NCI-H128 (cell line): ENCODE results near the gene SLC12A8.
A peak's percentile ranks its signal among the peaks of the same experiment; 100 is the strongest.

Source experiments
- DNase-seq: peaks from one replicate; lab custom pipeline; 2025; ENCODE audit not compliant: unreplicated experiment; lab: John Stamatoyannopoulos, UW

The SLC12A8 gene

GRCh38 chr3:125058529-125058928, 154.0 kb downstream of the SLC12A8 start:
- no peak for DNase-seq

DNA sequence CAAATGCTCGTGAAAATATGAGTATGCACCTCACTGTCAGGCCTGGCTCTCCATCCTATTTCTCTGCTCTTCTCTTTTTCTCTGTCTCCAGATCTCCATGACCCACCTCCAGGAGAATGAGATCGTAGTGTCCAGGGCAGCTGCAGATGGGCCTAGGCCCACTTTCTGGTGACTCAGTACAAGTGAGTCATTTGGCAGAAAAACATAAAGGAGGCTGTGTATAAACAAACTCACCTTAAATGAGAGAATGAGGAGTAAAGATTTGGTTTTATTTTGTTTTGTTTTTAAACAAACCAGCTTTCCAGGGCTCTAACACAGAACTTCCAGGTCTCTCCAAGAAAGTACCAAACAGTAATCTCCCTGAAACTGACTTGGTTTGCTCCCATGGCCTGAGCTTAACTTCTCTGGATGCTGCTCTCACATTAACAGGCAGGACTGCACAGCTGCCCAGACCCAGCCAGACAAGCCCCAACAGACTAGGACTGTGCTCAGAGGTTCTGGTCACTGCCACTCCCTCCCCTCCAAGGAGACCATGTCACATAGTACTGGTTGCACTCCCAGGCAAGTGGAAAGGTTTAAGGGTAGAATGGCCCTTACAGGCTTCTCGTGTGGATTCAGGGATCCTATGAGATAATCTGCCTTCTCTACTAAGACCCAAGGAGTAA, 155.2 kb downstream of the SLC12A8 start:
- no peak for DNase-seq

DNA sequence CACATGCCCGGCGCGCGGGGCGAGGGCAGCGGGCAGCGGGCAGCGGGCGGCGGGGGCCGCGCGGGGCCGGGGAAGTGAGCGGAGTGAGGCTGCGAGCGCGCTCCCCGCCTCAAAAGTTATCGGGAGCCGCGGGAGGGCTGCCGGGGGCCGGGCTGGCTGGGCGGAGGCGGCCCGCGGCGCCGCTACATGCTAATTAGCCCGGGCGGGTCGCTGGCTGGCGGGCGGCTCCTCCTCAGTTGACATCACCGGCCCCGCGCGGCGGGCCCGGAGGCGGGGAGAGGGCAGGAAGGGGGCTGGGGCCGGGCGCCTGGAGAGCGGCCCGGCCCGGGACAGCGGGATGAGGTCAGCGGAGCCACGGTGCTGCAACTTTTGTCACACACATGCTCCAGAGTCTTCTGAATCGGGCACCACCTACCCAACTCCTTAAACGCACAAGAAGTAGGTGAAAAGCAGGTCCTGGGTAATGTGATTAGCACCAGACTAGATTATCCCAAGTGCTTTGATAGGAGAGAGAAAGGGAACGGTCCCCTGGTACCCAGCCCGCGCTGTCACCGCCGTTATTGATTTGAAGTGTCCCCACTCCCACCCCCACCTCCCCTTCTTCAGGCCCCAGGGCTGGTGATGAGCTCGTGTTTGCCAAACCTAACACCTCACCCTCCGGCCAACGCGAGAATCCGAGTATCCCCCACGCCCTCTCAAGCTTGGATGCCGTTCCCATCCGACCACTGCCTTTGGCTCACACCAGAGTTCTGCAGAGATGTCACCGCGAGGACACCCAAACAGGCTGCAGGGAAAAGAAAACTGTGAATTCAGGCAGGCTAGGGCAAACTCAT, 156.4 kb downstream of the SLC12A8 start, which contains the start of gene HEG1:
Gene HEG1, minus strand, starts transcription at position 85 of the 833 bp plus-strand sequence. CDS start 107 bp downstream, outside the sequence.
- peak; percentile 26 for DNase-seq

GRCh38 chr3:125055331-125055912, 157.1 kb downstream of the SLC12A8 start:
- DNase-seq, result no peak

- DNase-seq, result no peak
These were observed 157.9 kb downstream of the SLC12A8 start for GRCh38 chr3:125054449-125055329.

DNA sequence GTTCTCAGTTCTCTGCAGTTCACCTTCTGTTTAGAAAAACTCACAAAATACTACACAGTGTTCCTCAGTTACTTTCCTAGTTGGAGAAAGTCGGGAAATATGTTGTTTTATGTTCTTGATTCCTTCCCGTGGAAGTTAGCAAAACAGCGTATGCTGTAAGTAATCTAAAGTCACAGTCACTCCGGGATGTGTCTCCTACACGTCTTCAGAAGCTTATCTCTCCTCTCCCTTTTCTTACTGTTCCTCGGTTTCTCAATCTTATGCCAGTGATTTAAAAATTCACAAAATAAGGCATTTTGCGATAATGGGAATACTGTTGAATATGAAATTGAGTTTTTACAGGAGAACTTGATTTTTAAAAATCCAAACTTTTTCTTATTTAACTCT, 158.5 kb downstream of the SLC12A8 start:
- DNase-seq, result no peak

DNA sequence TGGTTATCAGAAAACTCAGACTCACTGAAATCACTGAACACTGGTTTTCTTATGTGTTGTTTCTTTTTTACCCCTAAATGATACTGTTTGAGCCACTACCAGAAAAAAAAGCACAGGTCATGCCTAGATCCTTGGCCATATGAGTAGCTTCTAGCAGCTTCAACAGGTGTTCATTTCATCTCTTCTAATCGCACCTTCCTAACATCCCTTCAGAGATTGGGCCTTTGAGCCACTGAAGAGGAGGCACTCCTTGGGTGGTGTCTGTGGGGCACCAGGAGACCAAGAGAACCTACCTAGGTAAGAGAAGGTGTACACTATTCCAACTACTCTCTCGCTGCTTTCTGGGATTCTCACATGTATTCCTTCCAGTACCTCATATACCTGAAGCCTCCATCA, 159.2 kb downstream of the SLC12A8 start:
- no peak for DNase-seq

DNA sequence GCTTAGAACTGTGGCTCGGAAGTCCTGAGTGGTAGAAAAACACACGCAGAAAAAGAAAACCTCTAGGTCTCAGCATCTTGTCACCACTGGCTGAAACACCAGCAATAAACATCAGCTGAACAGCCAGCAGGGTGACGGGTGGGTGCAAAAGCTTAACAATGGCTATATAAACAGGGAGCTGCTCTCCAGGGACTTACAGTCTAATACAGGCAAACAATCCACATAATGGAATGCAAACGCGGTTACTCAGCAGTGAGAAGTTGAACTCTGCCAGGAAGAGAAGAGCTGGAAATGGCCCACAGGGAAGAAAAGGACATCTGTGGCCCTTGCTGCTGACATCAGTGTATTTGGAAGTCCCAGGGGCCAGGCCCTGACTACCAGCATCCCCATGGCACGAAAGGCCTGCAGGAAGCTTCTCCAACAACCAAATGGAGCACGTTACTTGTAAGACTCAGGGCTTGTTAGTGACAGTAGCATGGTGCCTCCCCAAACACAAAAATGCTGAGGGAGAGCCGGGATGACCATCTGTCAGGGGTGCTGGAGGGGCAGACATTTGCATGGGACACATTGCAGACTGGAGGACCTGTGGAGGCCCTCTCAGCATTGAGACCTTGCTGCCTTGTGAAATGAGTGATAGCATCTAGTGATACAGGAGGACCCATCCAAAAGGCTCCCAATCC, 159.8 kb downstream of the SLC12A8 start:
- DNase-seq, result no peak

DNA sequence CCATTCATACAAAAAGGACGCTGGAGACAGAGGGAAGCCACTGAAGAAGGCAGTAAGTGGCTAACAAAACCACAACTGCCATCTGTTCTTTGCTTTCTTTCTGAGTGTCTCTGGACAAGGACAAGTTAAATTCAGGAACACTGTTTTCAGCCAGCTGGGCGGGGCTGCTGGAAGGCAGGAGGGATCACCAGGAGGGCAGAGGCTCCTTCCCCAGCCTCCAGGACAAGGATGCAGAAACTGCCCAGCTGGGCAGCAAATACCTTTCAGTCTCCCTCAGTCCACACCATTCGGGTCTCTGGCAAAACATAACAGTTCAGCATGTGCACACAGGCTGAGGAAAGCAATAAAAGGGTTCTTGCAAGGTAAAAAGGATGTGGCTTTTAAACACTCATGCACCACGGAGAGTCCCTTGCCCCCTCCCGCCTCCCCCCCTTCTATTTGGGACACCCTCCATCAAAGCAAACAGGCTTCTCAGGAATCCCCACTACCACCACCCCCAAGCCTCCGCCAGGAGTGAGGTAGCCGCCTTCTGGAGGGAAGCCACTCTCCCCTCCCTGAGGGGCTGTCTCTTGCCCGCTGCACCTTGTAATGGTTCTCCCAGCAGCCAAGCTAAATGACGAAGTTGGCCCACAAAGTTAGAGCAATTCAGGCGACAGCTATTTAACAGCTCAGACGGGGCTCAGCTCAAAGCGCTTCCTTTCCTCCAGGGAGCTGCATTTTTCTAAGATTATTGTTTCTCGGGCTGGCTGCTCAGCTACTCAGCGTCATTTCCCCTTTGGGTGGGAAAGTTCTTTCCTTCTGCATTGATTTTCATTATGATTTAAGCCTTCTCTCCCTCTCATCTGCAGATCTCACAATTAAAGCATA, 160.6 kb downstream of the SLC12A8 start:
- DNase-seq, result peak; percentile 22

GRCh38 chr3:125051205-125051604, 161.3 kb downstream of the SLC12A8 start:
- DNase-seq, result no peak

- DNase-seq, result peak; percentile 14
These were observed 162.0 kb downstream of the SLC12A8 start for GRCh38 chr3:125050488-125051090.

GRCh38 chr3:125048282-125048681, 164.3 kb downstream of the SLC12A8 start:
- no peak for DNase-seq

DNA sequence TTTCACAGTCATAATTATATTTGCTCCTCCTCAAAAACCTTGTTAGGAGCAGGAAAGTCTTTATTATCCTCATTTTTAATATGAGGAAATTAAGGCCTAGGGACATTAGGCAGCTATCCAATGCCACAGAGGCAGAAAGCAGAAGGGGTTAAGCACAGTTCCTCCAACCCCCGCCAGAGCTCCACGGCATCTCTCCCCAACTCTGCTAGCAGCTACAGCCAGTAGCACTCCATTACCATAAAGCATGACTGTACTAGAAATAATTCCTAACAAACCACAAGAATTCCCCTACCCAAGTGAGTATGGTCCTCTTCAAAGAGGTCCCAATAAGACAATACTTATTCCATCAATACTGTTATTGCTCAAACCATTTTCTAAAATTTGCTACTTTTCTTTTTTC, 166.6 kb downstream of the SLC12A8 start:
- no peak for DNase-seq

GRCh38 chr3:125045194-125045593, 167.4 kb downstream of the SLC12A8 start:
- no peak for DNase-seq

GRCh38 chr3:125043599-125044151, 168.9 kb downstream of the SLC12A8 start:
- DNase-seq, result no peak

DNA sequence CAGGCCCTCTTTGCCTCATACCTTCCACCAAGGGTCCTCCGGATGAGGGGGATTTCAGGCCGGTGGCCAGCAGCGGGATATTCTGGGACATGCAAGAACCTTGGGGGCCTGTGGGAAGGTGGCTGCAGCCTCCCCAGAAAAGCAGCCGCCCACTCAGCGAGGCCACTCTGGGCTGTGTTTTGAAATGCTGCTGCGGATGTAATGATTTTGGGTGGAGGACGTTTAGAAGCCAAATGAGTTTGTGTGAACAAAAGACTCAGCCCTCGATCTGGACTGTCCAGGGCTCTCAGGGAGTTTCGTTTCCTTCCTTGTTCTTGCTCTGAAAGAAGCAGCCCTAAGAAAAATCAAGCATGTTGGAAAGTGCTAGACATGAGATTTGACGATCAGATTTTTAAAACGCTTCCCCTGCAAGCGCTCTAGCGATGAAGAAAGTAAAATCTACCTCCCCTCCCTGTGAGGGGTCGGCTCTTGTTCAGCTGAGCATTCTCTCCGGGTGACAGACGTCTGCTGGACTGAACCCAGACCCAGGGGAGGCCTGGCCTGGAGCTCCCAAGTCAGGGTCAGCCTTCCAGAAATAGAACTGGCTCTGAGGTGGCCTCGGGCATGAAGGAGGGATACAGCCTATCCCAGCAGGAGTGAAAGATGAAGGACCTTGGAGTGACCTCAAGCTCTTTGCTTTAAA, 169.7 kb downstream of the SLC12A8 start:
- no peak for DNase-seq

GRCh38 chr3:125039131-125040100, 173.1 kb downstream of the SLC12A8 start:
- no peak for DNase-seq
